Endothelial cell of umbilical vein (primary cell): ENCODE results near the gene INPP1. TPM values are rescaled to one million over a fixed set of nuclear protein-coding genes. Genes with fewer than 3 reads are reported as not detected.

Experiments
- BruUV-seq: library from RNA; stranded (reverse); fragments of 400-500 nt; replicated peaks from 2 replicates; lab custom pipeline; 2021; lab: Mats Ljungman, UMichigan
- CTCF ChIA-PET: fragments of 300-600, 350-600 bp; sonication (Branson Sonifier 250); formaldehyde crosslinking; loops from one replicate; lab custom pipeline; 2021; ENCODE audit warnings: antibody characterized with exemption, inconsistent platforms; lab: Charles Lee
- POLR2A ChIA-PET: fragments of 300-600, 350-600 bp; sonication (Branson Sonifier 250); formaldehyde crosslinking; loops from one replicate; lab custom pipeline; 2021; ENCODE audit warnings: antibody characterized with exemption, inconsistent platforms; lab: Charles Lee
- DNase-seq: peaks from one replicate; pipeline ENCODE4 v3.0.0-alpha.2; 2011; ENCODE audit warnings: low read depth, low spot score
- FAIRE-seq: peaks from 2 replicates; lab custom pipeline; 2011; peaks lifted over from hg19 to GRCh38; lab: Jason Lieb, UNC
- H2AFZ ChIP-seq: 2 replicates; pipeline ENCODE4 v1.6.0; 2012; ENCODE audit warnings: low read depth, low read length, control low read depth, inconsistent platforms
- H3K27ac ChIP-seq: 2 replicates; pipeline ENCODE4 v1.5.1; 2011; ENCODE audit warnings: low read depth, mild to moderate bottlenecking, control low read depth, low read length, moderate library complexity; ENCODE audit not compliant: insufficient read depth
- H3K27me3 ChIP-seq, 2 experiments: 2 replicates each; pipeline versions ENCODE4 v1.6.0 to v1.6.1; 2011; ENCODE audit warnings: low read length in 2 of 2, mixed read lengths in 1 of 2; ENCODE audit not compliant: control insufficient read depth in 2 of 2, insufficient read depth in 2 of 2
- H3K36me3 ChIP-seq, 2 experiments: 2 replicates in 1 of 2; 3 replicates in 1 of 2; pipeline ENCODE4 v1.5.1; 2011; ENCODE audit warnings: low read length in 2 of 2, mild to moderate bottlenecking in 1 of 2, moderate library complexity in 1 of 2; ENCODE audit not compliant: control insufficient read depth in 2 of 2, insufficient read depth in 2 of 2; ENCODE audit errors: extremely low read depth in 1 of 2
- H3K4me1 ChIP-seq: 3 replicates; pipeline ENCODE4 v1.5.1; 2011; ENCODE audit warnings: mild to moderate bottlenecking, low read length; ENCODE audit not compliant: control insufficient read depth, insufficient read depth; ENCODE audit errors: extremely low read depth
- H3K4me2 ChIP-seq: 2 replicates; pipeline ENCODE4 v1.6.1; 2011; ENCODE audit warnings: low read length, control low read depth, mixed read lengths; ENCODE audit not compliant: insufficient read depth
- H3K4me3 ChIP-seq, 3 experiments: fragments of 200-600 bp in 1 of 3; sonication (generic), shearing (Covaris generic) in 1 of 3; replicated peaks in 1 of 3; 2 replicates each; pipeline ENCODE4 v1.5.1; 2011 to 2016; ENCODE audit warnings: control low read depth in 3 of 3, low read length in 3 of 3, mild to moderate bottlenecking in 2 of 3, inconsistent platforms in 1 of 3, low read depth in 1 of 3, moderate library complexity in 1 of 3; ENCODE audit not compliant: insufficient read depth in 1 of 3
- H3K79me2 ChIP-seq: 2 replicates; pipeline ENCODE4 v1.6.0; 2012; ENCODE audit warnings: low read length, inconsistent platforms; ENCODE audit not compliant: control insufficient read depth, insufficient read depth
- H3K9ac ChIP-seq: replicated peaks from 2 replicates; pipeline ENCODE3; 2011; ENCODE audit warnings: low read length, control low read depth; ENCODE audit not compliant: insufficient read depth; ENCODE audit errors: extremely low read depth
- H3K9me1 ChIP-seq: replicated peaks from 3 replicates; pipeline ENCODE4 v1.6.0; 2011; ENCODE audit warnings: mild to moderate bottlenecking, low read length; ENCODE audit not compliant: control insufficient read depth, insufficient read depth; ENCODE audit errors: extremely low read depth
- H3K9me3 ChIP-seq: replicated peaks from 2 replicates; pipeline ENCODE4 v1.5.1; 2012; ENCODE audit warnings: low read length, inconsistent platforms; ENCODE audit not compliant: control insufficient read depth, insufficient read depth
- H4K20me1 ChIP-seq: replicated peaks from 2 replicates; pipeline ENCODE3; 2011; ENCODE audit warnings: mild to moderate bottlenecking, low read length; ENCODE audit not compliant: control insufficient read depth, insufficient read depth; ENCODE audit errors: extremely low read depth
- CTCF ChIP-seq, 2 donors: IDR thresholded peaks; 1 replicate in 1 of 2; 2 replicates in 1 of 2; pipeline ENCODE4 v1.5.1; 2011; ENCODE audit warnings: low read length in 2 of 2, mild to moderate bottlenecking in 2 of 2, moderate library complexity in 2 of 2, control low read depth in 1 of 2, inconsistent platforms in 1 of 2, low read depth in 1 of 2; ENCODE audit not compliant: insufficient read depth in 1 of 2; ENCODE audit errors: extremely low read depth in 1 of 2
- EZH2 ChIP-seq: IDR thresholded peaks from 2 replicates; pipeline ENCODE4 v1.6.1; 2012; ENCODE audit warnings: borderline replicate concordance, low read depth, mild to moderate bottlenecking, moderate library complexity, low read length, inconsistent platforms; ENCODE audit not compliant: severe bottlenecking
- FOS ChIP-seq: IDR thresholded peaks from 2 replicates; pipeline ENCODE4 v1.6.1; 2011; ENCODE audit warnings: mild to moderate bottlenecking, low read length, moderate library complexity, borderline replicate concordance; ENCODE audit not compliant: insufficient read depth
- GATA2 ChIP-seq: IDR thresholded peaks from 2 replicates; pipeline ENCODE4 v1.7.0; 2011; ENCODE audit warnings: low read depth, mild to moderate bottlenecking, moderate library complexity, mixed read lengths, low read length; ENCODE audit not compliant: insufficient read length, insufficient read depth
- MAX ChIP-seq: IDR thresholded peaks from 2 replicates; pipeline ENCODE4 v1.6.1; 2011; ENCODE audit not compliant: insufficient read depth, insufficient read length
- POLR2A ChIP-seq: IDR thresholded peaks from 2 replicates; pipeline ENCODE4 v1.6.1; 2012; ENCODE audit warnings: low read depth, mild to moderate bottlenecking, control low read depth, low read length
- dilution Hi-C: fragments of 300-500 bp; cut with MboI; formaldehyde crosslinking; loops from one replicate; pipeline ENCODE4 v1.15.0; 2019; ENCODE audit warnings: low sequenced_read_pairs; ENCODE audit not compliant: extremely low pct_ligation_motif_present
- intact Hi-C: fragments of 100-400 bp; cut with micrococcal nuclease; formaldehyde crosslinking; loops from one replicate; pipeline ENCODE4 v1.10.0; 2022
- polyA plus RNA-seq, 4 experiments: library from polyadenylated mRNA; depleted of rRNA in 3 of 4; stranded (reverse) in 3 of 4; unstranded in 1 of 4; fragments of >200 nt; gene quantifications; 2 replicates each; pipeline versions ENCODE4 v1.2.1 to v1.2.3, GENCODE V29; 2011 to 2012; ENCODE audit warnings: missing spikeins in 1 of 4
- total RNA-seq: library from RNA; stranded (reverse); gene quantifications from 2 replicates; pipeline ENCODE4 v1.2.3, GENCODE V29; 2021

The INPP1 gene
- total and polyA plus RNA-seq, 2 donors (not counting 3 experiments of a cell fraction or from before 2014, with no cell fraction given), result 10.6 to 36.8 TPM

GRCh38 chr2:190367091-190367490 is 23.7 kb downstream of the INPP1 start:
- H3K27ac ChIP-seq, result no peak overlapping the region
- ChIA-PET CTCF (interaction anchor here (0.9 to 1.3 kb wide), 2 partner anchors 11 to 38 kb away, joined by 3 to 4 read pairs; no protein-coding TSS in a partner anchor), POLR2A (no interaction called here)
- no peaks in the 10 kb centered on the region for H3K79me2 ChIP-seq
- H3K36me3 ChIP-seq, result peaks cover 4 to 9% of the 10 kb centered on the region in 2 experiments
- H3K9me3 ChIP-seq, result no peaks in the 10 kb centered on the region
- H3K9me1 ChIP-seq, result no peaks in the 10 kb centered on the region
- no peak overlapping the region for H3K4me2 ChIP-seq
- peaks cover 2% of the 10 kb centered on the region for H4K20me1 ChIP-seq
- H3K9ac ChIP-seq, result no peak overlapping the region
- TF ChIP-seq CTCF (IDR thresholded peaks at IDR 0.05; ENCODE audit: extremely low read depth in 1 of 2, insufficient read depth in 1 of 2, low read depth in 1 of 2, low read length in 2 of 2) (no peak), EZH2 (no peak), GATA2 (no peak), MAX (no peak), POLR2A (no peak), FOS (no peak)
- dilution Hi-C loops, result no loop called here
- intact Hi-C loops, result no loop called here
- H2AFZ ChIP-seq, result no peak overlapping the region
- peak; percentile 31 for FAIRE-seq
- H3K4me3 ChIP-seq, result no peak overlapping the region
- H3K4me1 ChIP-seq, result no peaks in the 10 kb centered on the region
- no TSS peak for BruUV-seq
- no peak for DNase-seq
- H3K27me3 ChIP-seq, result no peaks in the 10 kb centered on the region
